Activated CD8-positive, alpha-beta memory T cell treated with anti-CD3 and anti-CD28 coated beads, Interleukin-2, amount 10 ng/mL, durations not matched to agents 7 days and 5 days (primary cell): ENCODE data around the gene OPN3. TPM values are rescaled to one million over a fixed set of nuclear protein-coding genes. Genes with fewer than 3 reads are reported as not detected.

Source experiments
- ATAC-seq: fragments of 150-1000 bp; cut with Tn5 transposase; one replicate; pipeline ENCODE4 v1.10.0; 2021; ENCODE audit warnings: moderate library complexity
- CTCF ChIA-PET: fragments of 350-600 bp; sonication (Branson Sonifier 250); formaldehyde crosslinking; loops from one replicate; lab custom pipeline; 2021; ENCODE audit warnings: antibody characterized with exemption; lab: Charles Lee
- DNase-seq: peaks from one replicate; pipeline ENCODE4 v3.0.0-alpha.2; 2020
- H3K27ac Mint-ChIP-seq: one replicate; pipeline ENCODE4 v1.8.0; 2021; ENCODE audit warnings: mild to moderate bottlenecking, mixed read lengths
- H3K27me3 Mint-ChIP-seq: one replicate; pipeline ENCODE4 v1.8.0; 2021; ENCODE audit warnings: mixed read lengths
- H3K36me3 Mint-ChIP-seq: one replicate; pipeline ENCODE4 v1.8.0; 2021; ENCODE audit warnings: mild to moderate bottlenecking, mixed read lengths
- H3K4me1 Mint-ChIP-seq: one replicate; pipeline ENCODE4 v1.8.0; 2021; ENCODE audit warnings: mixed read lengths
- H3K4me3 Mint-ChIP-seq: one replicate; pipeline ENCODE4 v1.8.0; 2021; ENCODE audit warnings: mild to moderate bottlenecking, moderate library complexity, mixed read lengths
- H3K9me3 Mint-ChIP-seq: one replicate; pipeline ENCODE4 v1.8.0; 2022; ENCODE audit warnings: low read depth, mixed read lengths
- total RNA-seq, 2 experiments: library from RNA; stranded (reverse); gene quantifications; one replicate each; pipeline ENCODE4 v1.2.3, GENCODE V29; 2021

The OPN3 gene
- total RNA-seq, 2 experiments from 2014 or later: 9.7 to 11.1 TPM

DNA sequence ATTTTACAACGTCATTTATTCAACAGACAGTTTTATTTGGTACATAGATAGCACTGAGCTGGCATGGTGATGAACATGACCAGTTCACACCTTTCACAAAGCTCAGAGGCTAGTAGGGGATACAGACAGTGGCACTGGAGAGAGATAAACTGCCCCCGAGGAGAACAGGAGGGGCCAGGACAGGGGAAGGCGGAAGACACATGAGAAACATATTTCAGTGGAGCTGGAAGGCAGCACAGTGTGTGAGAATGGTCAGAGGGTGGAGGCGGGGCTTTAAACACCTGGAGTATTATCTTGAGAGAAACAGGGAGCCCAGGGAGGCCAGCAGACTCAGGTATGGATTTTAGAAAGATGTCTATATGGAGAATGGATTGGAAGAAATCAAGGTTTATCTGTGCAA lies 49.5 kb downstream of the OPN3 start:
- no peak for ATAC-seq
- H3K4me3 Mint-ChIP-seq: no peak overlapping the region
- CTCF ChIA-PET: interaction anchor here (1.3 kb wide), 1 partner anchor 21 kb away, joined by 5 read pairs; no protein-coding TSS in a partner anchor
- H3K27me3 Mint-ChIP-seq: no peaks in the 10 kb centered on the region
- DNase-seq: no peak
- H3K4me1 Mint-ChIP-seq: peaks cover 6% of the 10 kb centered on the region
- peaks cover 4% of the 10 kb centered on the region for H3K36me3 Mint-ChIP-seq
- no peak overlapping the region for H3K27ac Mint-ChIP-seq
- no peaks in the 10 kb centered on the region for H3K9me3 Mint-ChIP-seq

DNA sequence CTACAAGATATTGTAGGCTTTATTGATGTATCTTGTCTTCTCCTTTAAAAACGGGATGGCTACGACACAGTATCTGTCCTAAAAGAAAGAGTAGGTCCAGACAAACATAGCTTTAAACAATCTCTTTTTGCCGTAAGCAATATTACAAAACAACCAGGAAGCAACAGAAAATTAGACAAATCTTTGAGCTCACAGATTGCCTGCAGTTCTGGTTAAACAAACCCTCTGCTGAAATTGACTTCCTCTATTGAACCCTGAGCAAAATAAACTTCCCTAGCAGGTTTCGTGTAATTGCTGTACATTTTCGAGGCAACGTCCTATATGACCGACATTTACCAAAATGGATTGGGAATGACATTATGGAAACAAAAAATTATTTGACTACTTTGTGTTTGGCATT lies 50.6 kb downstream of the OPN3 start:
- Mint-ChIP-seq H3K36me3 (peaks cover 2% of the 10 kb centered on the region), H3K9me3 (no peaks in the 10 kb centered on the region), H3K4me1 (peaks cover 6% of the 10 kb centered on the region), H3K27ac (no peak overlapping the region), H3K4me3 (no peak overlapping the region), H3K27me3 (no peaks in the 10 kb centered on the region)
- ATAC-seq (no peak), DNase-seq (no peak)
- CTCF ChIA-PET: interaction anchor here (1.3 kb wide), 1 partner anchor 16 kb away, joined by 3 read pairs; no protein-coding TSS in a partner anchor

DNA sequence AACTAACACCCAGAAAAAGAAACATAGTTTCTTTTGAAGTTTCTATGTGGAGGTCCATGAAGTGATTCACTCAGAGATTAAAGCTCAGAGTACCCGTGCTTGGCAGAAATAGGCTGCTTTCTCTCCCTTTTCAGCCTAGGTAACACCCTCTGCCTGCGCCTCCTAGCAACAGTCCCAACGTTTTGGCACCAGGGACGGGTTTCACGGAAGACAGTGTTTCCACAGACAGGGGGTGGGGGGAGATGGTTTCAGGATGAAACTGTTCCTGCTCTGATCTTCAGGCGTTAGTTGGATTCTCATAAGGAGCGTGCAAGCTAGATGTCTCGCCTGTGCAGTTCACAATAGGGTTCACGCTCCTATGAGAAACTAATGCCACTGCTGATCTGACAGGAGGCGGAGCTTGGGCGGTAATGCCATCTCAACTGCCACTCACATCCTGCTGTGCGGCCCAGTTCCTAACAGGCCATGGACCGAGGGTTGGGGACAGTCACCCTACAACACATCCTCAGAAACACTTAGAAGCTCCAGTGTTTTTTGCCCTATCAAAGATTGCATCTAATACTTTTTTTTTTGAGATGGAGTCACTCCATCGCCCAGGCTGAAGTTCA lies 53.2 kb downstream of the OPN3 start:
- H3K4me1 Mint-ChIP-seq: peaks cover 2% of the 10 kb centered on the region
- no peaks in the 10 kb centered on the region for H3K27me3 Mint-ChIP-seq
- H3K27ac Mint-ChIP-seq: no peak overlapping the region
- H3K4me3 Mint-ChIP-seq: no peak overlapping the region
- H3K9me3 Mint-ChIP-seq: no peaks in the 10 kb centered on the region
- H3K36me3 Mint-ChIP-seq: peaks cover 1% of the 10 kb centered on the region
- no peak for ATAC-seq
- CTCF ChIA-PET: no interaction called here
- DNase-seq: no peak

DNA sequence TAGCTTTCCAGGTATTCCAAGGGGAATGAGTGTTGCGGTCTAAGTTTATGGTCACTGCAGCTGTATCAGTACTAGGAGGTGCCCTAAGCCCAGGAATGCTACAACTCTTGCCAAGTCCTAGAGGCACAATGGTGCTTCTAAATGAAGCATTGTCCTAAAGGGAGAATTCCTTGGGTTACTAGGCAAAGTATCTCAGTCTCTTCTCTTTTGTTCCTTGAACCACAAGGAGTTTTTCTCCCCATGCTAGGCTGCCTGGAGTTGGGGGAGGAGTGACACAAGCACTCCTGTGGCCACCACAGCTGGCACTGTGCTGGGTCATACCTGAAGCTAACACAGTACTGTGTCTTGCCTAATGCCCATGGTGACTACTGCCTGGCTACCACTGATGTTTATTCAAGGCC lies 57.2 kb downstream of the OPN3 start:
- no peaks in the 10 kb centered on the region for H3K9me3 Mint-ChIP-seq
- CTCF ChIA-PET: no interaction called here
- DNase-seq (no peak), ATAC-seq (no peak)
- H3K36me3 Mint-ChIP-seq: peaks cover 1% of the 10 kb centered on the region
- H3K27ac Mint-ChIP-seq: no peak overlapping the region
- H3K27me3 Mint-ChIP-seq: peaks cover 3% of the 10 kb centered on the region
- no peak overlapping the region for H3K4me3 Mint-ChIP-seq
- no peaks in the 10 kb centered on the region for H3K4me1 Mint-ChIP-seq

DNA sequence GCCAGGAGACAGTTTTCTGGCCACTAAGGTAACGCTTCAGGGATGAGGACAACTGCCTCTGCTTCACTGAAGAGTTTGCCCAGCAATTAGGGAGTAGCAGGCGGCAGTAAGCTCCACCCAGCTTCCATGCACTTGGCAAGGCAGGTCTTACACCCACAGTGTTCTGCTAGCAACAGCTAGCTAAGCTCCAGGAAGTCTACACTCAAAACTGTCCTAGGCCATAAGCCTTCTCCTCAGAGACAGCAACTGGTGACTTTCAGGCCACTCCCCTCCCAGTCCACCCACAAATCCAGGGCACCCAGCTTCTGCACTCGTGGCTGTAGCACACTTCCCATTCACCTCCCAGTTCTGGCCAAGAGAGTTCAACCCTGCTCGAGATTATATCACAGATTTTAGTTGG lies 60.7 kb downstream of the OPN3 start:
- CTCF ChIA-PET: interaction anchor here (1.1 kb wide), 1 partner anchor 31 kb away, joined by 3 read pairs; no protein-coding TSS in a partner anchor
- DNase-seq (no peak), ATAC-seq (peak; percentile 23)
- Mint-ChIP-seq H3K27me3 (peaks cover 30% of the 10 kb centered on the region), H3K36me3 (peaks cover 1% of the 10 kb centered on the region), H3K27ac (no peak overlapping the region), H3K4me3 (no peak overlapping the region), H3K9me3 (peaks cover 10% of the 10 kb centered on the region), H3K4me1 (peaks cover 2% of the 10 kb centered on the region)

DNA sequence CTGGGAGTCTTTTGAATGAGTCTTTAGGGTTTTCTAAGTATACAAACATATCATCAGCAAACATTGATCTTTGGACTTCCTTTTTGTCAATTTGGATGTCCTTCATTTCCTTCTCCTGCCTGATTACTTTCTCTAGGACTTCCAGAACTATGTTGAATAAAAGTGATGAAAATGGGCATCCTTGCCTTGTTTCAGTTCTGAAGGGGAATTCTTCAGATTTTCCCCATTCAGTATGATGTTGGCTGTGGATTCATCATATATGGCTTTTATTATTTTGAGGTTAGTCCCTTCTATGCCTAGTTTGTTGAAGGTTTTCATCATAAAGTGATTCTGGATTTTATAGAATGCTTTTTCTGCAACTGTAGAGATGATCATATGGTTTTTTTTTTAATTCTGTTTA lies 66.0 kb downstream of the OPN3 start:
- Mint-ChIP-seq H3K4me1 (peaks cover 2% of the 10 kb centered on the region), H3K4me3 (no peak overlapping the region), H3K9me3 (peaks cover 10% of the 10 kb centered on the region), H3K36me3 (no peaks in the 10 kb centered on the region), H3K27ac (no peak overlapping the region), H3K27me3 (peaks cover 56% of the 10 kb centered on the region)
- CTCF ChIA-PET: no interaction called here
- ATAC-seq: no peak
- no peak for DNase-seq

DNA sequence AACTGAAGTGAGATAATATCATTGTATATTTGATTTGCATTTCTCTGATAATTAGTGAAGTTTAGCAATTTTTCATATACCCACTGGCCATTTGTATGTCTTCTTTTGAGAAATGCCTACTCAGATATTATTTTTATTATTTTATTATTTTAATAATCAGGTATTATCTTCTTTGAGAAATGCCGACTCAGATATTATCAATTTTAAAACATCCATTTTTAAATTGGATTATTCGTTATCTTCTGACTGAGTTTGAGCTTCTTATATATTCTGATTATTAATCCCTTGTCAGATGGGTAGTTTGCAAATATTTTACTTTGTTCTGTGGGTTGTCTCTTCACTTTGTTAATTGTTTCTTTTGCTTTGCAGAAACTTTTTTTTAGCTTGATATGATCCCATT lies 70.3 kb downstream of the OPN3 start:
- Mint-ChIP-seq H3K4me3 (no peak overlapping the region), H3K27ac (no peak overlapping the region), H3K27me3 (peaks cover 33% of the 10 kb centered on the region), H3K9me3 (no peaks in the 10 kb centered on the region), H3K4me1 (no peaks in the 10 kb centered on the region), H3K36me3 (no peaks in the 10 kb centered on the region)
- no peak for DNase-seq
- CTCF ChIA-PET: no interaction called here
- no peak for ATAC-seq

DNA sequence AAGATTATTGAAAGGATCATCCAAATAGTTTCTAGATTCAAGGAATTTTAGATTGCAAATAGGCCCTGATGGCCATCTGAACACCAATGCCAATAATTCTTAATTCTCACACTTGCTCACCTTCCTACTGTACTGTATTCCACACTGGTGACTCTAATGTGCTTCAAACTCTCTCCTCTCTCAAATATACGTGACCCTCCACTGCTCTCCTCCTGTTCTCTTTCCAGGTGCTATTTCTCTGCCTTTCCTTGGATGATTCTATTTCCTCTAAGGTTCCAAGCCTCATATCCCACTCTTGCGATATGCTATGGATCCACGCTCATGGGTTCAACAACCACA lies 79.4 kb downstream of the OPN3 start:
- Mint-ChIP-seq H3K9me3 (no peaks in the 10 kb centered on the region), H3K27me3 (peaks cover 6% of the 10 kb centered on the region), H3K27ac (no peak overlapping the region), H3K36me3 (no peaks in the 10 kb centered on the region), H3K4me3 (no peak overlapping the region), H3K4me1 (no peaks in the 10 kb centered on the region)
- DNase-seq: no peak
- ATAC-seq: no peak
- CTCF ChIA-PET: no interaction called here

DNA sequence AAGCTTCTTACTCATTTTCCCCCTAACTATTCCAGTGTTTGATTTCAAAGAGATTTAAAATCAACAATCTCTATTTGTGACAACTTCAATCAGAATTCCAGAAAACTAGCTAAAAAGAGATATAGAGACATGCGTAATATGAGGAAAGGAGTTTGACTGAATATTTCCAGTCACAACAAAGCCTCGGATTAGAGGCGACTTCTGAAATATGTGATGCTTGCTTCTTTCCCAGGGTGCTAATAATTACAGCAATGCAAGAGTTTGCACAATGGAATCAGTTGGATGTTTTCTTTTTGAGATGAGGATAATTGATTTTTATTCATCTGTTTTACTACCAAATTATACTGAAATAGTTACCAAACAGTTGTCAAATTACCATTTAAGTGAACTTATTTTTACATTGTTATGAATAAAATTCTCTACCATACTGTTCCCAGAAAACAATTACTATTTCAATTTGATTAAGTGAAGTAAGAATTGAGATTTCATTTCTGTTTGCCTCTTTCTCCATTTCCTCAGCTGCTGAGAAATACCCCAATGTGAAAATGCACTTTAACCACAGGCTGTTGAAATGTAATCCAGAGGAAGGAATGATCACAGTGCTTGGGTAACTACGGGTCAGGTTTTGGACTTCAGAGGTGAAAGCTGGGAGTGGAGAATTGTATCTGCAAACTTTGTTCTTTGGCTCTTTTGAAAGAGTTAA lies 79.9 kb downstream of the OPN3 start:
- Mint-ChIP-seq H3K27ac (no peak overlapping the region), H3K4me3 (no peak overlapping the region), H3K36me3 (no peaks in the 10 kb centered on the region), H3K27me3 (peaks cover 8% of the 10 kb centered on the region), H3K4me1 (no peaks in the 10 kb centered on the region), H3K9me3 (no peaks in the 10 kb centered on the region)
- DNase-seq: no peak
- CTCF ChIA-PET: no interaction called here
- no peak for ATAC-seq

DNA sequence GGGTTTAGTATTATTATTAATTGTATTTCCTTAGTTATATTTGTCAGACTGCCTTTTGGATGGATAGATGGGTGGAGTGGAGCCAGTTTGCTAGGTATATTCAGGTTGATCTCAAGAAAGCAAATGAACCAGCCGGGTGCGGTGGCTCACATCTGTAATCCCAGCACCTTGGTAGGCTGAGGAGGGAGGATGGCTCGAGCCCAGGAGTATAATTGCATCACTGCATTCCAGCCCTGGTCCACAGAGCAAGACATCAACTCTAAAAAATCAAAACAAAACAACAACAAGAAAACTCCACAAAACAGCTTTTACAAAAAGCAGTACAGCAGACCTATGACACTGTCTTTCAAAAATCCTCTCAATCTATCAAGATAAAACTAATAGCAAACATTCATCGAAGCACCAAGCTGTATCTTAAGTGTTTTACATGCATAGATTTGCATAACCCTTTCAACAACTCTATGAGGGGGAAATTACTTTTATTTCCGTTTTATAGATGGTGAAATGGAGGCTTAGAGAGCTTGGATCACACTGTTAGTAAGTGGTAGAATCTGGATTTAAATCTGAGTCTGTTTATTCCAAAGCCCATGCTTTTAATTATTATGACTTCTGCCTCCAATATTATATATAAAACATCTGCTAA lies 82.5 kb downstream of the OPN3 start:
- Mint-ChIP-seq H3K27me3 (peaks cover 8% of the 10 kb centered on the region), H3K9me3 (peaks cover under 1% of the 10 kb centered on the region), H3K4me3 (no peak overlapping the region), H3K27ac (no peak overlapping the region), H3K4me1 (peaks cover 1% of the 10 kb centered on the region), H3K36me3 (peaks cover 1% of the 10 kb centered on the region)
- ATAC-seq (no peak), DNase-seq (no peak)
- CTCF ChIA-PET: no interaction called here

DNA sequence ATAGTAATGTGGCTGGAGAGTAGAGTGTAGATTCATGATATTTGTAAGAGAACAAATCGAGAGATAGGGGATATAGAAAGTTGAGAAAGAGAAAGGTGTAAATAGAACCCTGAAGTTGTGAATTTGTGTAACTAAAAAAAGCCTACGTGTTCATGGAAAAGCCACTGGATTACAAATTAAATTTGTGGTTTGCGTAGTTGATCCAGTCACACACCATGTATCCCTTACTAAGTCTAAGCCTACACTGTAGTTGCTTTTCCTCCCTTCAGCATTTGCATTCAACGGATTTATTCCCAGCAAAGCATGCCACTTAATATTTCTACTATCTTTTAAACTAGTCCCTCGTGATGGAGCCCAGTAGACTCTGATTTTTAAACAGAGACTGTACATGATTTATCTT lies 83.1 kb downstream of the OPN3 start:
- H3K27me3 Mint-ChIP-seq: peaks cover 8% of the 10 kb centered on the region
- H3K36me3 Mint-ChIP-seq: peaks cover 3% of the 10 kb centered on the region
- ATAC-seq: no peak
- no peak overlapping the region for H3K27ac Mint-ChIP-seq
- H3K9me3 Mint-ChIP-seq: peaks cover 2% of the 10 kb centered on the region
- peaks cover 2% of the 10 kb centered on the region for H3K4me1 Mint-ChIP-seq
- DNase-seq: no peak
- H3K4me3 Mint-ChIP-seq: no peak overlapping the region
- CTCF ChIA-PET: no interaction called here

DNA sequence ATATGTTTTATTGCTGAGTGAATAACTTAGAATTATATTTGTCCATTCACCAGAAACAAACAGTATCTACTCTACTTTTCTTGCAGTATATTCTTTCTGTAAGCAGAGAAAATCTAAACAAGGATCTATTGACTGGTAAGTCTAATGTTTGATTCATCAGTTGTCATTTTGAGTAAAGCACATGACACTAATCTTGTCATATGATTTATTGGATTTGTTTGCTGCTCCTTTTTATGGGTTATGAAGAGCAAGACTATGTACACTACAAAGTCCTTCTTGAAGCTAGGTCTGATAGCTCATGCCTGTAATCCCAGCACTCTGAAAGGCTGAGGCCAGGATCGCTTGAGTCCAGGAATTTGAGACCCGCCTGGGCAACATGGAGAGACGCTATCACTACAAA lies 84.6 kb downstream of the OPN3 start:
- Mint-ChIP-seq H3K27ac (no peak overlapping the region), H3K4me3 (no peak overlapping the region), H3K9me3 (peaks cover 2% of the 10 kb centered on the region), H3K4me1 (peaks cover 11% of the 10 kb centered on the region), H3K27me3 (peaks cover 8% of the 10 kb centered on the region), H3K36me3 (peaks cover 4% of the 10 kb centered on the region)
- no peak for DNase-seq
- no peak for ATAC-seq
- CTCF ChIA-PET: no interaction called here

DNA sequence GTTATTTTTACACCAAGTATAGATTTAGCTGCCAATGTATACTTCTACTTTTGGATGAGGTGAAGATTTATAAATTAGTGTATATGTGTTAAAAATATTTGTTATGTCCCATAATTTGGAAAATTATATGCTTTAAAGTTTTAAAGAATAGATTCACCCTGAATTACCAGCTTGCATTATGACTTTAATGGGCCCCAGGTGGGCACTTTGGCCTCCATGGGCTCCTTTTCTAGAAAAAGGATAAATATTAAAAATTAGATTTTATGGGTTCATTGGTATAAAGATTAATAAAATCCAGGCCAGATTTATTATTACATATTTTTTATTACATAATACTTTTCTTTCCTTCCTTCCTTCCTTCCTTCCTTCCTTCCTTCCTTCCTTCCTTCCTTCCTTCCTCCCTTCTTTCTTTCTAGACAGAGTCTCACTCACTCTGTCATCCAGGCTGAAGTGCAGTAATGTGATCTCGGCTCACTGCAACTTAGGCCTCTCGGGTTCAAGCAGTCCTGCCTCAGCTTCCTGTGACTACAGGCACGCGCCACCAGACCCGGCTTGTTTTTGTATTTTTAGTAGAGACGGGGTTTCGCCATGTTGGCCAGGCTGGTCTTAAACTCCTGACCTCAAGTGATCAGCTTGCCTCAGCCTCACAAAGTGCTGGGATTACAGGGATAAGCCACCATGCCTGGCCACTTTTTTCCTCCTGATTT lies 86.1 kb downstream of the OPN3 start:
- CTCF ChIA-PET: interaction anchor here (0.7 kb wide), 1 partner anchor 22 kb away, joined by 3 read pairs; no protein-coding TSS in a partner anchor
- Mint-ChIP-seq H3K36me3 (peaks cover 4% of the 10 kb centered on the region), H3K4me1 (peaks cover 11% of the 10 kb centered on the region), H3K27me3 (peaks cover 8% of the 10 kb centered on the region), H3K9me3 (peaks cover 2% of the 10 kb centered on the region), H3K27ac (no peak overlapping the region), H3K4me3 (no peak overlapping the region)
- DNase-seq (no peak), ATAC-seq (no peak)
